NCI-H128 (cell line): Measurements from ENCODE around the gene CFAP54.

Experiments
- DNase-seq: peaks from one replicate; lab custom pipeline; 2025; ENCODE audit not compliant: unreplicated experiment; lab: John Stamatoyannopoulos, UW

The CFAP54 gene

GRCh38 chr12:96880220-96880619, 390.8 kb downstream of the CFAP54 start:
- no peak for DNase-seq

GRCh38 chr12:96881608-96882007, 392.2 kb downstream of the CFAP54 start:
- DNase-seq: no peak

GRCh38 chr12:96882862-96883261, 393.5 kb downstream of the CFAP54 start:
- DNase-seq: no peak

- DNase-seq: no peak
Observed at GRCh38 chr12:96883571-96883970, 394.2 kb downstream of the CFAP54 start.

GRCh38 chr12:96886998-96887677, 397.8 kb downstream of the CFAP54 start:
- no peak for DNase-seq

- no peak for DNase-seq
Observed at GRCh38 chr12:96889273-96889933, 400.0 kb downstream of the CFAP54 start.

- no peak for DNase-seq
Observed at GRCh38 chr12:96890331-96890730, 401.0 kb downstream of the CFAP54 start.

- no peak for DNase-seq
Observed at GRCh38 chr12:96892104-96892503, 402.7 kb downstream of the CFAP54 start.

GRCh38 chr12:96897421-96897820, 408.0 kb downstream of the CFAP54 start:
- no peak for DNase-seq

GRCh38 chr12:96901175-96901574, 411.8 kb downstream of the CFAP54 start:
- no peak for DNase-seq

GRCh38 chr12:96902076-96902475, 412.7 kb downstream of the CFAP54 start:
- no peak for DNase-seq

- DNase-seq: no peak
Observed at GRCh38 chr12:96906498-96906848, 417.1 kb downstream of the CFAP54 start.

GRCh38 chr12:96906849-96907670, 417.7 kb downstream of the CFAP54 start, which contains the start of gene NEDD1:
TSS of gene NEDD1 (plus strand) at chr12:96907257. CDS start at chr12:96909760, 2,503 bp downstream.
- peak; percentile 39 for DNase-seq

- no peak for DNase-seq
Observed at GRCh38 chr12:96907671-96908422, 418.5 kb downstream of the CFAP54 start.

- DNase-seq: no peak
Observed at GRCh38 chr12:96908423-96908675, 419.0 kb downstream of the CFAP54 start.

- no peak for DNase-seq
Observed at GRCh38 chr12:96912261-96912660, 422.9 kb downstream of the CFAP54 start.

GRCh38 chr12:96912943-96913342, 423.6 kb downstream of the CFAP54 start:
- no peak for DNase-seq

- DNase-seq: no peak
Observed at GRCh38 chr12:96919510-96920210, 430.3 kb downstream of the CFAP54 start.
